ENCODE results near the gene FAU. TPM values are rescaled to one million over a fixed set of nuclear protein-coding genes. Genes with fewer than 3 reads are reported as not detected.

Gene FAU
- total RNA-seq, 1 experiment from 2014 or later: 1,001 TPM

DNA sequence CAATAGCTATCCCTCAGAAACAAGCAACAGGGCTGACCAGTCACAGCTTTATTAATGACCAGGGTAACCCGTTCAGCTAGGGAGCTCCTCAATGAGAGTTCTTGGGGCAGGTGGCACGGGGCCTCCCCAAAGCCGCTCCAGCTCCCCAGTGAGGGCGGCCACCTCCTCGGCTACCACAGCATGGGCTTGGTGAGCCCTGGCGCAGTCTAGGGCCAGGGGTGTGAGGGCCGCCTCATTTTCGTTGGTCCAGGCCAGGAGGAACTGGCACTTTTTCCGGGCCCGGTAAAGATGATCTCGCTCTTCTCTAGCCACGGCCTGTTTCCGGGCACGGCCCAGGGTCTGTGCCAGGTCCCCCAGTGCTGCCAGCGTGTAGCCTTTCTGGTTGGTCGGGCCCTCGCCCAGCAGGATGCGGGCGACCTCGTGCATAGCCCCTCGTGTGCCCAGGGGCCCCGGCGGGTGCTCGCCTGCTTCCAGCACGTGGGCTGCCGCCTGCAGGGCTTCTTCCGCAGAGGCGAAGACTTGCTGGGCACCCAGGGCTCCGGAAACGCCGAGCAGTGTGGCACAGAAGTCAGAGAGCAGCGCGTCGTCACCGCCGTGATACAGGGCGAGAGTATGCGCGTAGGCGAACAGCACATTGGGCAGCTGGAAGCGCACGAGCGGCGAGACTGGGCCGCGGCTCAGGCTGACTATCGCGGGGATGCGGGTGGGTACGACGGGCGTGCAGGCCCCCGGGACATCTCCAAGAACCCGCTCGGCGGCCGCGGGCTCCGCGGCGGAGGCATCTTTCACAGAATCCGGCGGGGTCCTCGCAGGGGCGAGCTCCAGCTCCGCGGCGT, 5.3 kb downstream of the FAU start:
- ChIA-PET CTCF (no interaction called here), POLR2A (interaction anchor here (0.6 kb wide), 1 partner anchor 735 kb away, joined by 4 read pairs; no protein-coding TSS in a partner anchor)
- no peaks in the 10 kb centered on the region for H3K9me3 ChIP-seq (ENCODE audit: control insufficient read depth, insufficient read depth, low read depth, low read length)
- H3K4me3 ChIP-seq (ENCODE audit: low read depth in 2 of 2, low read length in 2 of 2): peak overlapping the region; percentile 70 to 78
- H3K27ac ChIP-seq (ENCODE audit: low read length): peak overlapping the region; percentile 89
- peaks cover 33% of the 10 kb centered on the region for H3K4me1 ChIP-seq (ENCODE audit: control insufficient read depth, insufficient read depth, low read length)
- H3K27me3 ChIP-seq (ENCODE audit: control insufficient read depth, insufficient read depth, low read length): no peaks in the 10 kb centered on the region
- DNase-seq (ENCODE audit: low read depth, low spot score) (no peak), ATAC-seq (peak; percentile 6)
- no TSS peak for BruUV-seq (replicated peaks)
- intact Hi-C loops (cut with micrococcal nuclease; ENCODE audit: unreplicated experiment): loop anchor here (10.0 kb wide), 1 partner anchor 272 kb away; the partner anchor contains the start of gene CDC42BPG
- H3K36me3 ChIP-seq (ENCODE audit: control insufficient read depth, insufficient read depth, low read length): peaks cover 15% of the 10 kb centered on the region
- TF ChIP-seq SIN3A (IDR thresholded peaks at IDR 0.05; ENCODE audit: borderline replicate concordance, insufficient read depth, low read depth, low read length) (no peak), POLR2AphosphoS5 (IDR thresholded peaks at IDR 0.05; ENCODE audit: low read depth, low read length) (no peak; the same call in 1 of the 2 replicates), TCF7L2 (IDR thresholded peaks at IDR 0.05; ENCODE audit: low read depth, low read length) (no peak)
- TF ChIP-seq, protein P1, sequence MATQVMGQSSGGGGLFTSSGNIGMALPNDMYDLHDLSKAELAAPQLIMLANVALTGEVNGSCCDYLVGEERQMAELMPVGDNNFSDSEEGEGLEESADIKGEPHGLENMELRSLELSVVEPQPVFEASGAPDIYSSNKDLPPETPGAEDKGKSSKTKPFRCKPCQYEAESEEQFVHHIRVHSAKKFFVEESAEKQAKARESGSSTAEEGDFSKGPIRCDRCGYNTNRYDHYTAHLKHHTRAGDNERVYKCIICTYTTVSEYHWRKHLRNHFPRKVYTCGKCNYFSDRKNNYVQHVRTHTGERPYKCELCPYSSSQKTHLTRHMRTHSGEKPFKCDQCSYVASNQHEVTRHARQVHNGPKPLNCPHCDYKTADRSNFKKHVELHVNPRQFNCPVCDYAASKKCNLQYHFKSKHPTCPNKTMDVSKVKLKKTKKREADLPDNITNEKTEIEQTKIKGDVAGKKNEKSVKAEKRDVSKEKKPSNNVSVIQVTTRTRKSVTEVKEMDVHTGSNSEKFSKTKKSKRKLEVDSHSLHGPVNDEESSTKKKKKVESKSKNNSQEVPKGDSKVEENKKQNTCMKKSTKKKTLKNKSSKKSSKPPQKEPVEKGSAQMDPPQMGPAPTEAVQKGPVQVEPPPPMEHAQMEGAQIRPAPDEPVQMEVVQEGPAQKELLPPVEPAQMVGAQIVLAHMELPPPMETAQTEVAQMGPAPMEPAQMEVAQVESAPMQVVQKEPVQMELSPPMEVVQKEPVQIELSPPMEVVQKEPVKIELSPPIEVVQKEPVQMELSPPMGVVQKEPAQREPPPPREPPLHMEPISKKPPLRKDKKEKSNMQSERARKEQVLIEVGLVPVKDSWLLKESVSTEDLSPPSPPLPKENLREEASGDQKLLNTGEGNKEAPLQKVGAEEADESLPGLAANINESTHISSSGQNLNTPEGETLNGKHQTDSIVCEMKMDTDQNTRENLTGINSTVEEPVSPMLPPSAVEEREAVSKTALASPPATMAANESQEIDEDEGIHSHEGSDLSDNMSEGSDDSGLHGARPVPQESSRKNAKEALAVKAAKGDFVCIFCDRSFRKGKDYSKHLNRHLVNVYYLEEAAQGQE (IDR thresholded peaks at IDR 0.05; ENCODE audit: insufficient read depth in 1 of 2, low read depth in 2 of 2, low read length in 1 of 2): no peak
- TF ChIP-seq, protein P2, sequence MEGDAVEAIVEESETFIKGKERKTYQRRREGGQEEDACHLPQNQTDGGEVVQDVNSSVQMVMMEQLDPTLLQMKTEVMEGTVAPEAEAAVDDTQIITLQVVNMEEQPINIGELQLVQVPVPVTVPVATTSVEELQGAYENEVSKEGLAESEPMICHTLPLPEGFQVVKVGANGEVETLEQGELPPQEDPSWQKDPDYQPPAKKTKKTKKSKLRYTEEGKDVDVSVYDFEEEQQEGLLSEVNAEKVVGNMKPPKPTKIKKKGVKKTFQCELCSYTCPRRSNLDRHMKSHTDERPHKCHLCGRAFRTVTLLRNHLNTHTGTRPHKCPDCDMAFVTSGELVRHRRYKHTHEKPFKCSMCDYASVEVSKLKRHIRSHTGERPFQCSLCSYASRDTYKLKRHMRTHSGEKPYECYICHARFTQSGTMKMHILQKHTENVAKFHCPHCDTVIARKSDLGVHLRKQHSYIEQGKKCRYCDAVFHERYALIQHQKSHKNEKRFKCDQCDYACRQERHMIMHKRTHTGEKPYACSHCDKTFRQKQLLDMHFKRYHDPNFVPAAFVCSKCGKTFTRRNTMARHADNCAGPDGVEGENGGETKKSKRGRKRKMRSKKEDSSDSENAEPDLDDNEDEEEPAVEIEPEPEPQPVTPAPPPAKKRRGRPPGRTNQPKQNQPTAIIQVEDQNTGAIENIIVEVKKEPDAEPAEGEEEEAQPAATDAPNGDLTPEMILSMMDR (IDR thresholded peaks at IDR 0.05): no peak
- in situ Hi-C loops (cut with HindIII; ENCODE audit: low pct_unique_long_range_greater_than_20kb, low sequenced_read_pairs): no loop called here

DNA sequence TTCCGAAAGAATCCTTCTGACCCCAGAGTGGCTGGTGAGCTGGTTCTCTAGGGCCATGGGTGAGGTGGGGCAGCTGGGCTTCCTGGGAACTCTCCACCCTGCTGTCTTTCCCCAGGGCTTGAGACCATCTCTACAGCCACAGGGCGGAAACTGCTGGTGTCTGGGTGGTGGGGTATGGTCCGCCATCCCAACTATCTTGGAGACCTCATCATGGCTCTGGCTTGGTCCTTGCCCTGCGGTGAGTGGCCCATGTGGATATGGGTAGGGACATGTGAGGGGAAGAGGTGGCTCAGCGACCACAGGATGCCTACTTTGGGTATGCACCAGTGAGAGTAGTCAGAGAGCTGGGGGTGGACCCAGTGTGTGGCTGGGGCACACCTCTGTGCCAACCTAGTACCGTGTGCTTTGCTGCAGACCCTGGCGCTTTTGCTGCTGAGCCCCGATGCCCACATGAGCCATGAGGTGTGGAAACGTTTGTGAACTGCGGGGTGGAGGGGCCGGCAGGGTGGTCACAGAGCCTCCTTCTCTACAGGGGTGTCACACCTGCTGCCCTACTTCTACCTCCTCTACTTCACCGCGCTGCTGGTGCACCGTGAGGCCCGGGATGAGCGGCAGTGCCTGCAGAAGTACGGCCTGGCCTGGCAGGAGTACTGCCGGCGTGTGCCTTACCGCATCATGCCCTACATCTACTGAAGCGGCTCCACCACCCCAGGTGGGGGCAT, 6.4 kb downstream of the FAU start:
- CTCF ChIA-PET: interaction anchor here (0.5 kb wide), 1 partner anchor 93 kb away, joined by 3 read pairs; no protein-coding TSS in a partner anchor
- POLR2A ChIA-PET: no interaction called here
- ATAC-seq (no peak), DNase-seq (ENCODE audit: low read depth, low spot score) (no peak)
- in situ Hi-C loops (cut with HindIII; ENCODE audit: low pct_unique_long_range_greater_than_20kb, low sequenced_read_pairs) (no loop called here), intact Hi-C loops (cut with micrococcal nuclease; ENCODE audit: unreplicated experiment) (loop anchor here (10.0 kb wide), 1 partner anchor 271 kb away; the partner anchor contains the start of gene CDC42BPG)
- Histone ChIP-seq H3K9me3 (ENCODE audit: control insufficient read depth, insufficient read depth, low read depth, low read length) (no peaks in the 10 kb centered on the region), H3K4me1 (ENCODE audit: control insufficient read depth, insufficient read depth, low read length) (peaks cover 34% of the 10 kb centered on the region), H3K27me3 (ENCODE audit: control insufficient read depth, insufficient read depth, low read length) (no peaks in the 10 kb centered on the region), H3K4me3 (ENCODE audit: low read depth in 2 of 2, low read length in 2 of 2) (no peak overlapping the region; a peak in 1 of 4 replicates), H3K36me3 (ENCODE audit: control insufficient read depth, insufficient read depth, low read length) (peaks cover 4% of the 10 kb centered on the region), H3K27ac (ENCODE audit: low read length) (peak overlapping the region; percentile 89)
- TSS peak; percentile 6 for BruUV-seq (replicated peaks)
- TF ChIP-seq SIN3A (IDR thresholded peaks at IDR 0.05; ENCODE audit: borderline replicate concordance, insufficient read depth, low read depth, low read length): no peak
- 0 out of 2 replicates have a peak, but pooled peaks have one; percentile 23 for TF ChIP-seq POLR2AphosphoS5 (IDR thresholded peaks at IDR 0.05; ENCODE audit: low read depth, low read length)
- TF ChIP-seq, protein P1 (IDR thresholded peaks at IDR 0.05; ENCODE audit: insufficient read depth in 1 of 2, low read depth in 2 of 2, low read length in 1 of 2): 0 out of 4 replicates have a peak, but pooled peaks of 1 of the 2 experiments have one; percentile 14
- no peak for TF ChIP-seq TCF7L2 (IDR thresholded peaks at IDR 0.05; ENCODE audit: low read depth, low read length)
- TF ChIP-seq, protein P2 (IDR thresholded peaks at IDR 0.05): no peak

Data from Panc1 (cell line).